ENCODE data around the gene FCMR.
A peak's percentile ranks its signal among the peaks of the same experiment; 100 is the strongest.

GRCh38 chr1:206878456-206878855 lies 43.3 kb downstream of the FCMR start:
- TF ChIP-seq EZH2 (IDR thresholded peaks at IDR 0.05; ENCODE audit: low read length, unreplicated experiment) (no peak), CTCF (conservative IDR thresholded peaks at IDR 0.05; ENCODE audit: low read depth, low read length) (peak; percentile 67)

All from PC-3 (cell line).